G401 (cell line): ENCODE measurements around the gene CDC42. TPM values are rescaled to one million over a fixed set of nuclear protein-coding genes. Genes with fewer than 3 reads are reported as not detected.

ENCODE experiments used
- DNase-seq: peaks from one replicate; pipeline ENCODE4 v3.0.0-alpha.2; 2015; ENCODE audit warnings: low spot score
- in situ Hi-C: cut with HindIII; loops from 2 replicates; pipeline ENCODE4 v1.10.0; 2016; ENCODE audit warnings: low sequenced_read_pairs, mixed read lengths
- total RNA-seq: library from RNA; depleted of rRNA; stranded (reverse); fragments of >200 nt; shearing (Covaris generic); gene quantifications from 2 replicates; pipeline ENCODE4 v1.2.3, GENCODE V29; 2014

Gene CDC42
- total RNA-seq, 1 experiment from 2014 or later: 358 TPM

DNA sequence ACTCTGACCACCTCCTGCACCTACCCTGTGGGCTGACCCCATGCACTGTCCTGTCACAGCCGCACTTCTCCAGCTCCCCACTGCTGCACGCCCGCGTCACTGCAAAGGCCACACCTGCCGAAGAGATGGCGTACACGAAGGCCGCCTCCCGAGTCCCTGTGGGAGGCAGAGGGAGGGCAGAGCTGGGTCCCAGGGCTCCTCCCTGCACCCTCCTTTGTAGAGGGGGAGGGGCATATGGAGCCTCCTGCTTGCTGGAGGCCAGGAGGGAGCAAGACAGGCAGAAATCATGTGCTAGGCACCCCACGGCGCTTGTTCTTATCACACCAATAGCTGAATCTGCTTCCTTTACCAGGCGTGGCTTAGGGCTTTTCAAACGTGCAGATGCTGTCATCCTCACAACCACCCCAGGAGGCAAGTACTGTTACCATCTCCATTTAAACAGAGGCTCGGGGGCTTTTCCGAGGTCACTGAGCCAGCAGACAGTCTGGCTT lies 69.0 kb downstream of the CDC42 start:
- DNase-seq: no peak
- in situ Hi-C loops: no loop called here

DNA sequence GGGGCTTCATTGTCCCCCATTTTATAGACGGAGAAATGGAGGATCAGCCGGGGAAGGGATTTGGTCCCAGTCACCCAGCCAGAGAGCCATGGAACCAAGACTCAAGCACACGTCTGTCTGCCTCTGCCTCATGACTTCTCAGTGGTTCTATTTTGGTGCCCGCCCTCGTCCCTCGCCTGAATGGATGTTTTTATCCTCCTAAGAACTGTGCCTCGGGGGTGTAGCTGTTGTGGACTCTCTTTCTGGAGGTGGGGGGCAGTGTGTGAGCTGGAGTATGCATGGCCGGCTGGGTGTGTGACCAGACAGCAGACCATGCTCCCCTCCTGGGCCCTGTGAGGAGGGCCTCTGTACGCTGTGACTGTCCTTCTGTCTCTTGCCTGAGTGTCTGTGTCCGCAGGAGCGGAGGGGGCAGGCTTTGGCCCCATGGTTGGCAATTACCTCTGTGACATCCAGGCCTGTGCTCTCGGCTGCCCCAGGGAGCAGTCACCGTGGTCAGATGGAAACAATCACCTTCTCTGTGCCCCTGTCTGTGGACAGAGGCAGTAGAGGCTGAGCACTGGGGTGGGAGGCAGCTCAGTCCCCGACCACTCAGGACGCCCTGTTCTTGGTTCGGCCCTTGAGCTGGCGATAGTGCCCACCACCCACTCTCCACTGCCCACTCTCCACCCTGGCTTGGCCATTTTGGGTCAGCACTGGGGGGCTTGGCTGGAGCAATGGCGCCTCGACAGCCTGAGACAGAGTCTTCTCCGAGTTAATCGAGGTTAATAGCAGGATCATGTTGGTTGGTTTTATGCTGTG lies 70.0 kb downstream of the CDC42 start:
- no peak for DNase-seq
- in situ Hi-C loops: no loop called here

DNA sequence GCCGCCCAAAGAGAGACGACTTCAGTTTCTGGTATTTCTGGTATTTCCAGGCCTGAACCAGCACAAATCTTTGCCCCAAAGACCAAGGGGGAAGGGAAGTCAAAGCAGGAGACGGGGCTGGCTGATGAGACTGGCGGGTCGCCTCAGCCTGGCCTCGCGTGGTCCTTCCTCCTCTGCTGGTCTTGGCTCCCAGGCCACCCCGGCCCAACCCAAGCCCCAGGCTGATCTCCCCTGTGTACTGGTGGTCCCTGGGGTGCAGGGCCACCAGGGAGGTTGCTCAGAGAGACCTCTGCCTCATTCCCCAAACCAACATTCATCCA lies 70.5 kb downstream of the CDC42 start:
- in situ Hi-C loops: no loop called here
- DNase-seq: no peak

DNA sequence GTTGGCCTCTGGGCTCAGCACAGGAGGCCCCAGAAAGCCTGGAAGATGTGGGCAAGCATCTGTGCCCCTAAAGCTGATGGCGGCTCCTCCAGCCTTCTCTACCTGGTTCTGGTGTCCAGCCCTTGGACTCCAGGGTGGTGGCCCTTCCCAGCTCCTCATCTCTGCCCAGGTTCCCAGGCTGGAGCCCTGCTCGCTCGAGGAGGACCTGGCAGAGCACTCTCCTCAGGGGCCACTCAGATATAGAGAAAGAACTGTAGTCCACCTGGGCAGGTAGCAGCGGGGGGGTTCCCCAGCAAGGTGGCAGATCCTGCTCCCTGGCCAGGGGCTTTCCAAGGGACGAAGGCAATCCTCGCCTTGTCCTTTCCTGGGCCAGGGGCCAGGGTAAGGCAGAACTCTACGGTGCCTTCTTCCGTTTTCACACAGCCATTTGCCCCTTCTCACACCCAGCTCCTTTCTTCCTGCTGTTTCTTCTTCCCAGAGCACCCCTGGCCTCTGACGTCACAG lies 71.4 kb downstream of the CDC42 start:
- in situ Hi-C loops: no loop called here
- no peak for DNase-seq

DNA sequence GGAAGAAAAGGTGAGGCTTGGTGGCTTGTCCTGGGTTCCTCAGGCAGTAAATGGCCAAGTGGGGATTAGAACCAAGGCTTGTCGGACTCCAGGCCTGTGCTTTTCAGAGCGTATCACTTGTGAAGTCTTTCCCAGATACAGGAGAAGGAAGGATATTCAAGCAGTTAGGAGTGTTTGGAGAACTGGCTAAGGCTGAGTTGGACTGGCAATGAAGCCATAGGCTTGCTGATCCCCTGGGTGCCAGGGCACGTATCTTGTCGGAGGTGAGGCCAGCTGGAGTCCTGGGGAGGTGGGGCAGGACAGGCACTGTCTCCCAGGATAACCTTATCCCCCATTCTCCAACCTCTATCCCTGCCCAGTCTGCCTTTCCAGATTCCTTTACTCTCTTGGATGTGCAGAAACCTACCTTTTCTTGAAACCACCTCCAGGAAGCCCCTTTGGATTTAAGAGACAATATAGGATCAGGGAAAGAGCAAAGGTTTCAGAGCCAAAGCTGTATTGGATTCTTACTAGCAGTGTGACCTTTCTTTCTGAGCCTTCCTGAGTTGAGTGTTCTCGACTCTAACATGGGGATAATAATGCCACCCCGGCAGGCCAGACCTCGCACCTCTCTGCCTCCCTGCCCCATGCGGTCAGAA lies 72.2 kb downstream of the CDC42 start:
- no peak for DNase-seq
- in situ Hi-C loops: no loop called here

DNA sequence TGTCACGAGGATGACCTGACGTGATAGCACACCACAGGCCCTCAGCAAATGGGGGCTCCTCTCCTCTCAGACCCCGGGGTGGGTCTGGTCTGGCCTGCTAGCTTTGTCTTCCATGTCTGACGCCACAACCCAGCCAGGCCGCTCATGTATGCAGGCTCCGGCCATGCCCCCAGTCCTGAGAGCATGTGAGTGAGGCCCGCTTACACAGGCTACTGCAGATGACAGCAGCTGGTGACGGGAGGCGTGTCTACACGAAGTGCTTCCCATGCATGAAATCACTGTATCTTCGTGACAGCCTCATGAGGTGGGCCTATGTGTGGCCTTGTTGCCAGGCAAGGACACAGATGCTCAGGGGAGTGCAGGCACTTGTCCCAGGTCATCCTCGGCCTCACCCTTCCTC lies 74.0 kb downstream of the CDC42 start:
- DNase-seq: no peak
- in situ Hi-C loops: no loop called here

DNA sequence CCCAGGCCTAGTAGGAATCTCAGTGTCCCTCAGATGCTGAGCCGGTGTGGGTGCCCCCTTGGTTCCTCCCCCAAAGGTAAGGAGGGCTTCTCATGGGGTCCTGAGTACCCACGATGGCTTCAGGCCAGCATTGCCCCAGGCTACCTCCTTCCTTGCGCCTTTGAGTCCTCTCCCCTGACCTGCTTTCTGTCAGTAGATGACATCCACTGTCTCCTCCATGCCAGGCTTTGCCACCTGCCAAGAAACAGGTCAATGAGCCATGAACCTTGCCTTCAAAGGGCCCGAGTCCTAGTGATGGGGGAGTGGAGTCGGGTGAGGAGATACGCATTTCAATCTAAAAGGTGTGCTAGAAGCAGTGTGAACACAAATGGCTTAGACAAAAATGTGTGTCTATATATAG lies 74.7 kb downstream of the CDC42 start:
- in situ Hi-C loops: no loop called here

DNA sequence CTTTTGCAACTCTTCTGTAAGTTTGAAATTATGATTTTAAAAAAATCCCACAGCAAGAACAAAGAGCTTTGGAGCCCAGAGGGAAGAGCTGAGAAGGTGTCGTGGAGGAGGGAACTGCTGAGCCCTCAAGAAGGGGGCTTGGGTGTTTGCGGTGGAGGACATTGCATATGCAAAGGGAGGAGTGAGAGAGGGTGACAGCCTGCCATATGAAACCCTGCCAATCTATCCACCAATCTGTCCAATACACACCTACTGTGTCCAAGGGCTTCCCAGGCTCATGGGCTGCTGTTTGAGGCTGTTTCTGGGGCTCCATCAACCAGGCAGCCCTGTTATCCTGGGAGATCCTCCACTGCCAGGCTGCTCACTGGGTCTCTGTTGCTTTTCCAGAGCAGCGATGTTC lies 75.2 kb downstream of the CDC42 start:
- in situ Hi-C loops: no loop called here
- DNase-seq: no peak

More for the DNA sequence above, 74.7 kb downstream of the CDC42 start:
- DNase-seq: no peak

DNA sequence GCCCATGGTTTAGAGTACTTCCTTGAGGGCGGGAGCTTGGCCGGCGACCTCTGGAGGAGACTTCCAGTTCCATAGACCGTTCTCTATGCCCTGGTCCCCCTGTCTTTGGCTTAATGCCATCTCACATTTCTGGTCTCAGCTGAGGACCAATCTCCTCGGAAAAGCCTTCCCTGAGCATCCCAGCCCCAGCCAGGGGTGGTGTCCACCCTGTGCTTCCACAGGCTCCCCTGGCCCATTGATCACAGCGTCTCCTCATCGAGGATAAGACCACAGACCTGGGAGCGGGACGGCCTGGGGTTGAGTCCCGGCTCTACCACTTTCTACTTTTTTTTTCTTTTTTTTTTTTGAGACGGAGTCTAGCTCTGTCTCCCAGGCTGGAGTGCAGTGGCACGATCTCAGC lies 75.9 kb downstream of the CDC42 start:
- DNase-seq: no peak
- in situ Hi-C loops: no loop called here

DNA sequence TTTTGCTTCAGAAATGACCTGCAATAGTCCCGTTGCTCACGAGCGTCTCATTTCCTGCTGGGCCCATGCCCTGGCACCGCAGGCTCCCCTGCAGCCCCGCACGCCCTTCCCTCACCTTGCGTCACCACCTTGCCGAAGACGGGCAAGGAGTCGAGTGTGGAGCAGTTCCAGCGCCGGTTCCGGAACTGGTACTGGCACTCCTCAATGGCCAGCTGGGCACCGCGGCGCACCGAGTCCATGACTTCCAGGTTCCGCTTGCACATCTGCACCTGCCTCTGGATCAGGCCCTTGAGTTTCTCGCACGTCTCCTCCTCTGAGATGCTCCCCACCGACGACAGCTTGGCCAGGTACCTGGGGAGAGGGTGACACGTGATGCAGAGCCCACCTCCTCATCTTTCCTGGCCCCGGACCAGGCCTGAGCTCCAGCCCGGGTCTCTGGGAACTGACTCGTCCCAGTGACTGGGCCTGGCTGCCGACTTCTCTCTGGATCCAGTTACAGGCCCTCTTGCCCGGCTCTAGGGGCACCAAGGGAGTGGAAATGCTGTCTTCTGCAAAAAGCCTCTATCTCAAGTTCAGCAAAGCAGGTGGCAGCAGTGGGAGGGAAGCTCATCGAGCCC lies 77.1 kb downstream of the CDC42 start:
- no peak for DNase-seq
- in situ Hi-C loops: no loop called here

DNA sequence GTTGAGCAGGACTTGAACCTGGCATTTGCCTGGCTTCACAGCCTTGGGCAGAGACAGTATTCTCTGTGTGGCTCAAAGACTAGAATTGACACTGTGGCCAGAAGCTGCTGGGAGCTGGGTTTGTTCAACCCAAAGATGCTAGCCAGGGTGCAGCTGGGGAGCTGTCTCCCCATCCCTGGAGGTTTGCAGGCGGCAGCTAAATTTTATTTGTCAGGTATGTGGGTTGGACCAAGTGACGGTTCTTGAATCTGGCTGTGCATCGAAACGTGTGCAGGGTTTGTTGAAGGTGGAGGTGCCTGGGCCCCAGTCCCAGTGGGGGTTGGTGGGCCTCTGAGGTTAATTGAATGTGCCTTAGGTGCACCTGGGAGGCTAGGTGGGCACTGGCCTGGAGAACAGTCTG lies 78.6 kb downstream of the CDC42 start:
- no peak for DNase-seq
- in situ Hi-C loops: no loop called here

DNA sequence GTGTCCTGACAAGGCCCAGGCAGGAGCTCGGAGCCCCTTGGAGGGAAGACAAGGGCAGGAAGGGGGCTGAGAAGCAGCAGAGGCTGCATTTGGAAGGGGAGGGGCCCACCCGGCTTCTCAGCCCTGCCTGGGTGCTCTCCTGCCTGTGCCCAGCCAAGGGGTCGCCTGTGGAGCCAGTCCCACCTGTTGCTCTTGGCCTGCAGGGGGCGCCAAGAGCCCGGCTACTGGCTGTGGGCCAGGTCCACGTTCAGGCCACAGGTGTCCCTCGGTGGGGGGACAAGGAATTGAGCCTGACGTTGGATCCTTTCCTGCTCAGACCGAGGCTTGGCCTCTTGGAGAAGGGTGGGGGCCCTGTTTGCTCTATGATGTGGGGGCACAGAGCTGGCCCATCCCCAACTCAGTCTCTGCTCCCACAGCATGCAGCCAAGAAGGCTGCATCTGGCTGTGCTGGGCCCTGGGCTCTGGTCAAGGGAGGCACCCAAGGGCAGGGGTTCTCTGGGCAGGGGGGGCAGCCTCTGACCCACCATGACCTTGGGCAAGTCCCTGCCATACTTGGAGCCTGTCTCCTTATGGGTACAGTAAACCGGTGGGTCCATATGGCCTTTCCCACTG lies 79.5 kb downstream of the CDC42 start:
- DNase-seq: no peak
- in situ Hi-C loops: no loop called here

DNA sequence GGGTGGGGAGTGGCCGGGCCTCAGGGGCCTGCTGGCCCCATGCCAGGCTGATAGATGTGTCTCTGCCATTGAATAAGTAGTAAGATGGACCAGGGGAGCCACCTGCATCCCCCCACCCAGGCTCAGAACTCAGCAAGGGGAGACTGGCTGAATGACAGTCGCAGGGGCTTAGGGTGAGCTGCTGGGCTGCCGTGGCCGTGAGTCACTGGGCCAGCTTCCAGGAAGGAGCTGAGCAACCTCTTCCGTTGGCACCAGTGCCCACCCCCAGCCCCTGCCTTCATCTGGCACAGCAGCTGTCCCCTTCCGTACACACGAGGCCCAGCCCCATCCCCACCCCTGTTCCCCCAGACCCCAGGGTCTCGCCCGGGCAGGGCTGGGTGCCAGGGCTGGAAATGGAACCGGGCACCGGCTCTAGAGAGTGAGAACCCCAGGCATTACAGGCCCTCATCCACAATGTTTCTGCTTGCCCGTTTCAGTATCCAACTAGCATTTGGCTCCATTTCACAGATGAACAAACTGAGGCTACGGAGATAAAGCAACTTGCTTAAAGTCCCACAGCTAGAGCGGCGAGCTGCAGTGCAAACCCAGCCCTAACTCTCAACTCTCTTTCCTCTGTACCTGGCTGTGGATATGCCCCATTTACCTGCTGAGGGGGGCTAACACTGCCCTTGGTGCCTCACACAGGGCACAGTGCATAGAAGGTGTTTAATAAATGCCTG lies 80.2 kb downstream of the CDC42 start:
- DNase-seq: no peak
- in situ Hi-C loops: no loop called here

DNA sequence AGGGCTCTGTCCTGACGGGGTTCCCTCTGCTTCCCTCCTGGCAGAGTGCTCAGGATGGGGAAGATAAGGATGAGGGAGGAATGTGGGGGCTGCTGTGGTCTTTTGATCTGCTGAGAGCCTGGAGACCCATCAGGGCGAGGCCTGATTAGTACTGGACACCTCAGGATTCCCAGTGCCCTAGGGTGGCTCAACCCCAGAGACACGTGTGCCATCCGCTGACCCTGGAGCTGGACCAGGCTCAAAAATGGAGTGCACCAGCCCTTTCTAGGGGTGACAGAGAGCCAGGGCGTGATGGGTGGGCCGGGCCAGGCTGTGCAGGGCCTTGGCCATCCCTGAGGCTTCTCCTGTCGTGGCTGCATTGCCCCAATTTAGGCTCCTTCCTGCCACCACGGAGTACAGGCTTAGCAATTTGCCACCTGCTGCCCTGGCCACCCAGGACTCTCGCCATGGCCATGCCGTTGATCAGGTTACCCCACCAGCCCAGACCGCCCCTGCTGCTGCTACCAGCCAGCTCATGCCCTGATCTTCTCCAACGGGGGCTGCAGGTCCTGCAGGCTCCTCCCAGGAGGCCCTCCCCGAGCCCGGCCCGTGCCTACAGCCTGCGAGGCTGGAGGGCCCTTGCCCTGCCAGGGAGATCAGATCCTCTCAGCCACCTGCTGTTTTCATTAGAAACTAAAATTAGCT lies 80.9 kb downstream of the CDC42 start:
- no peak for DNase-seq
- in situ Hi-C loops: no loop called here

DNA sequence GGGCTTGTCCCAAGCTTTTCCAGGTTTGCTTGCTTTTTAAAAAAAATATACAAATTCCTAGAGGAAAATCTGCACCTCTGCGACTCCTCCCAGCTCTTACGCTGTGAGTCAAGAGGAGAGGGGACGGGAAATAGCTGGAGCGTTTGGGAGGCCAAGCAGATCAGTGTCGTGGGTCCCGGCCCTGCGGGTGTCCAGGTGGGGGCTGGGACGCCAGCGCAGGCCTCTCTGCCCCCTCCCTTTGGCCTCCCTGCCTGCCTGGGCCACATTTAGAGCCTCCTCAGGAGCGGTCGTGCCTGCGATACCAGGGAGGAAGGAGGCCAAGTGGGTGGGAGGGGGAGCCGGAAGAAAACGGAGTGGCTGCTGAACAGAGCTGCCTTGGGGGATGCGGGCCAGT lies 81.4 kb downstream of the CDC42 start:
- in situ Hi-C loops: no loop called here
- no peak for DNase-seq

DNA sequence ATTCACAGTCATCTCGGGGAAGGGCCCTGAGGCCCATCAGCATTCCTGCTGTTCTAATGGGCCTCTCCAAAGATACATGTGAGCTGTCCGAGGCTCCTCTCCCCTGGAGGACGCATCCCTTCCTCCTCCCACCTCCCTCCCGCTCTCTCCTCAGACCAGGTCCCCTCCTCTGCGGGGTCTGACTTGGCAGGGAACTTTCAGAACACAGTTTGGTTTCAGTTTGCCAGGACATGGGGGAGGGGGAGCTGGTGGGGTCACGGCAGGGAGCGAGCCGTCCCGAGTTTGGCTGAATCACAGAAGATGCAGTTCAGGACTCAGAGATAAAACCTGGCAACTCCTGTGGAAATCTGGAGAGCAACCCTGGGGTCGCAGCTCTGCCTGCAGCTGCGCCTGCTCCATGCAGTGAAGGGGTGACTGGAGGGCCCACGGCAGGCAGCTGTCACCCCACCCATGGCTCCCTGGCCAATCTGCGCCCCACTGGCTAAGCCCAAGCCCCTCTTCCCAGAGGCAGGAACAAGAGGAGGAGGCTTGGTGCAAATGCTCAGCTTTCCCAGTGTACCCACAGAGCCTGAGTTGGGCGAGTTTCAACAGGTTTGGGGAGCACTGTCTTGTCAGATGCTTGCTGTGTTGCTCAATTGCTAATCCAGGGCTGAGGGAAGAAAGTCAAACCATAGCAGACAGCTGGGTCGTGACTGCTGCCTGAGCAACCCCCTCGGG lies 84.7 kb downstream of the CDC42 start:
- in situ Hi-C loops: no loop called here
- no peak for DNase-seq

DNA sequence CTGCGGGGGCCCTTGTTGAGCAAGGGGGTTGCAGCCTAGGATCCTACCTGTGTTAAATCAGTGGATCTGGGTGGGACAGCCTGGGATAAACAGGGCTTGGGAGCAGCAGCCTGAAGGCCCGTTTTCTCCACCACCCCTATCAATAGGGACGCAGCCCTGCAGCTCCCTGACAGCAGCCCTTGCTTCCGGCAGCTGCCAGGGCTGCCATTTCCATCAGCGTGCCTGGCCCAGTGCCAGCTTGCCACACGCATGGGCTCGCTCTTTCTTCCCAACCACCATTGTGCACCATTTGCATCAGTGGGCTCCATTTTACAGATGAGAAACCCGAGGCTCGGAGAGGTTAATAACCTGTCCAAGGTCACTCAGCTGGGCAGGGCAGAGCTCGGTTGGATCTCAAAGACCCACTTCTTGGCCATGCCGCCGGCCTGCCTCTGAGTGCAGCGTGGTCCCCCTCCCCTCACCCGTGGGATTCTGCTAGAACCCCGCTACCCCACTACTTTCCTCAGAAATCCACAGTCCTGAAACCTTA lies 86.6 kb downstream of the CDC42 start:
- in situ Hi-C loops: no loop called here
- no peak for DNase-seq

DNA sequence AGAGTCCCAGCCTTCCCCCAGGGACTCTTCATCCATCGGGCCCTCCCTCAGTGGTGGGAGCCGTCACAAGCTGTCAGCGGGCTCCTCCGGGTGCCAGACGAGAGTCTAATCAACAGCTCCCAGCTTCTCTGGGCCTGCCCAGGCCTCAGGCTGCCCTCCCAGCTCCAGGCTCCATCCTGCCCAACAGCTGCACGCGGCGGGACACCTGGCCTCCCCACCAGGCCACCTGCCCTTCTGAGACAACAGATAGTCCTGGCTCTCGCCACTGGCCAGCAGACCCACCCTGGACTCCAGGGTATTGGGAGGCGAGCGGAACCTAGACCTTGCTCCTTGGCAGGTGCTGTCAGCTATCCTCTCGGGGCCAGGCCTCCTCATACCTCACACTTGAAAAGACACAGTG lies 87.3 kb downstream of the CDC42 start:
- no peak for DNase-seq
- in situ Hi-C loops: no loop called here
